Calu3 (cell line): Measurements from ENCODE around the gene TRMT2A. TPM values are rescaled to one million over a fixed set of nuclear protein-coding genes. Genes with fewer than 3 reads are reported as not detected.
"Not testable (repeated sequence)": the region's sequence is repeated elsewhere in the genome, so short reads cannot be mapped to it uniquely, and the experiment has no call there.

Experiments
- BruUV-seq: library from RNA; stranded (reverse); fragments of 400-500 nt; replicated peaks from 2 replicates; lab custom pipeline; 2021; lab: Mats Ljungman, UMichigan
- CTCF ChIA-PET: fragments of 300-600 bp; sonication (Branson Sonifier 250); formaldehyde crosslinking; loops from one replicate; lab custom pipeline; 2022; ENCODE audit warnings: antibody characterized with exemption; lab: Charles Lee
- DNase-seq: peaks from one replicate; pipeline ENCODE4 v3.0.0; 2022
- H3K27ac Mint-ChIP-seq: one replicate; pipeline ENCODE4 v1.8.0; 2022; ENCODE audit warnings: mixed read lengths; ENCODE audit not compliant: unreplicated experiment
- H3K27me3 Mint-ChIP-seq: one replicate; pipeline ENCODE4 v1.8.0; 2022; ENCODE audit warnings: mixed read lengths; ENCODE audit not compliant: unreplicated experiment
- H3K36me3 Mint-ChIP-seq: one replicate; pipeline ENCODE4 v1.8.0; 2022; ENCODE audit warnings: mild to moderate bottlenecking, moderate library complexity, mixed read lengths; ENCODE audit not compliant: insufficient read depth, unreplicated experiment
- H3K4me1 Mint-ChIP-seq: one replicate; pipeline ENCODE4 v1.8.0; 2022; ENCODE audit warnings: mild to moderate bottlenecking, low read depth, mixed read lengths; ENCODE audit not compliant: unreplicated experiment
- H3K4me3 Mint-ChIP-seq: one replicate; pipeline ENCODE4 v1.8.0; 2022; ENCODE audit warnings: mild to moderate bottlenecking, low read depth, moderate library complexity, mixed read lengths; ENCODE audit not compliant: unreplicated experiment
- H3K9me3 Mint-ChIP-seq: one replicate; pipeline ENCODE4 v1.8.0; 2022; ENCODE audit warnings: low read depth, mixed read lengths; ENCODE audit not compliant: unreplicated experiment
- CTCF ChIP-seq: fragments of 200-600 bp; IDR thresholded peaks from one replicate; pipeline ENCODE4 v1.8.0; 2022; ENCODE audit warnings: antibody characterized with exemption; ENCODE audit not compliant: unreplicated experiment
- intact Hi-C: fragments of 100-400 bp; cut with micrococcal nuclease; formaldehyde crosslinking; loops from one replicate; pipeline ENCODE4 v1.10.0; 2022; ENCODE audit not compliant: unreplicated experiment
- total RNA-seq: library from RNA; stranded (reverse); gene quantifications from 2 replicates; pipeline ENCODE4 v1.2.3, GENCODE V29; 2022

TRMT2A gene
- total RNA-seq, 1 experiment from 2014 or later, result 63.0 TPM

GRCh38 chr22:20164863-20165262, 47.8 kb upstream of the TRMT2A start:
- no peak for DNase-seq
- intact Hi-C loops, result no loop called here
- CTCF ChIA-PET, result no interaction called here
- BruUV-seq, result no TSS peak
- Mint-ChIP-seq H3K27me3 (peaks cover 58% of the 10 kb centered on the region), H3K9me3 (peaks cover 6% of the 10 kb centered on the region), H3K4me1 (no peaks in the 10 kb centered on the region), H3K4me3 (no peak overlapping the region), H3K27ac (no peak overlapping the region), H3K36me3 (no peaks in the 10 kb centered on the region)
- TF ChIP-seq CTCF, result no peak

GRCh38 chr22:20160041-20160440, 43.0 kb upstream of the TRMT2A start:
- no peaks in the 10 kb centered on the region for H3K36me3 Mint-ChIP-seq
- CTCF ChIA-PET, result no interaction called here
- no peak overlapping the region for H3K4me3 Mint-ChIP-seq
- intact Hi-C loops, result no loop called here
- peaks cover 57% of the 10 kb centered on the region for H3K27me3 Mint-ChIP-seq
- H3K9me3 Mint-ChIP-seq, result peaks cover 6% of the 10 kb centered on the region
- no peaks in the 10 kb centered on the region for H3K4me1 Mint-ChIP-seq
- BruUV-seq, result no TSS peak
- no peak for DNase-seq
- no peak for TF ChIP-seq CTCF
- H3K27ac Mint-ChIP-seq, result peak overlapping the region; percentile 39

DNA sequence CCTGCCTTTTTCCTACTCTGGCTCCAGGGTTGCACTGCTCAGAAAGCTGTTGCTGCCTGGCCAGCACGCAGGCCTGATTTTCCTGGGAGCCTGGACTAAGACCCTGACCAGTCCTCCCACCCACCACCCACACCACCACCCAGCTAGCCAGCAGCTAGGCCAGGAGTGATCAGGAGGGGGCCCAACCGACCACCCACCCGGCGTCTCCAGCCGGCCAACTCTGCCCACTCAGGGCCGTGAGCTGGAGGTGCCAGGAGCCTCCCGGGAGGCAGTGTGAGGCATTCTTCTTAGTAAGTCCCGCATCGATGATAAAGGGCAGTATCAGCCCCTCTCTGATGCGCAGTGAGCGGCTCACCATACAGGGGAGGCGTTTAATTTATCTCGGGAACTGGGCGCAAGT, 42.5 kb upstream of the TRMT2A start:
- H3K27ac Mint-ChIP-seq, DNase-seq, H3K4me3 Mint-ChIP-seq, H3K4me1 Mint-ChIP-seq, H3K9me3 Mint-ChIP-seq, BruUV-seq, H3K36me3 Mint-ChIP-seq: not testable (repeated sequence)
- intact Hi-C loops, result loop anchor here (5.0 kb wide), 1 partner anchor 78 kb away; no protein-coding TSS in a partner anchor
- H3K27me3 Mint-ChIP-seq, result peaks cover 57% of the 10 kb centered on the region
- CTCF ChIA-PET, result interaction anchor here (0.7 to 1.2 kb wide), 2 partner anchors 79 to 136 kb away, joined by 3 to 4 read pairs; no protein-coding TSS in a partner anchor

DNA sequence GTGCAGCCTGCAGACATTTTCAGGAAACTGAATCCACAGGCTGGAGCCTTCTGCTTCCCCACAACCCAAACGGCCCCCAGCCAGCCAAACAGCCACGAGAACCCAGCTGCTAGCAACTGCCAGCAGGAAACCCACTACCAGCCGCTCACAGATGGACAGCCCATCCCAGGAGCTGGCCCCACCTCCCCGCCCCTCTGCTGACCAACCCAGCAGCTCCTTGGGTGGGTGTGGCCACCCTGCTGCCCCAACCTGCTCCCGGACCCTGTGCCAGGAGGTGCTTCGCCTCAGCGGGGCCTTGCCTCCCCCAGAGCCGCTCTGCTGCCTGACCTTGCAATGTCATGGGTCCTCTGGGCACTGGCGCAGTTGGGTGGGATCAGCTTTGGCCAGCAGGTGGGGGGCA, 42.0 kb upstream of the TRMT2A start:
- intact Hi-C loops, result loop anchor here (5.0 kb wide), 1 partner anchor 78 kb away; no protein-coding TSS in a partner anchor
- peaks cover 8% of the 10 kb centered on the region for H3K36me3 Mint-ChIP-seq
- no peaks in the 10 kb centered on the region for H3K4me1 Mint-ChIP-seq
- H3K9me3 Mint-ChIP-seq, result peaks cover 2% of the 10 kb centered on the region
- CTCF ChIA-PET, result interaction anchor here (0.7 to 1.2 kb wide), 2 partner anchors 80 to 137 kb away, joined by 3 to 4 read pairs; no protein-coding TSS in a partner anchor
- H3K27me3 Mint-ChIP-seq, result peaks cover 57% of the 10 kb centered on the region
- no peak for TF ChIP-seq CTCF
- DNase-seq, result no peak
- H3K4me3 Mint-ChIP-seq, result no peak overlapping the region
- no TSS peak for BruUV-seq
- no peak overlapping the region for H3K27ac Mint-ChIP-seq

DNA sequence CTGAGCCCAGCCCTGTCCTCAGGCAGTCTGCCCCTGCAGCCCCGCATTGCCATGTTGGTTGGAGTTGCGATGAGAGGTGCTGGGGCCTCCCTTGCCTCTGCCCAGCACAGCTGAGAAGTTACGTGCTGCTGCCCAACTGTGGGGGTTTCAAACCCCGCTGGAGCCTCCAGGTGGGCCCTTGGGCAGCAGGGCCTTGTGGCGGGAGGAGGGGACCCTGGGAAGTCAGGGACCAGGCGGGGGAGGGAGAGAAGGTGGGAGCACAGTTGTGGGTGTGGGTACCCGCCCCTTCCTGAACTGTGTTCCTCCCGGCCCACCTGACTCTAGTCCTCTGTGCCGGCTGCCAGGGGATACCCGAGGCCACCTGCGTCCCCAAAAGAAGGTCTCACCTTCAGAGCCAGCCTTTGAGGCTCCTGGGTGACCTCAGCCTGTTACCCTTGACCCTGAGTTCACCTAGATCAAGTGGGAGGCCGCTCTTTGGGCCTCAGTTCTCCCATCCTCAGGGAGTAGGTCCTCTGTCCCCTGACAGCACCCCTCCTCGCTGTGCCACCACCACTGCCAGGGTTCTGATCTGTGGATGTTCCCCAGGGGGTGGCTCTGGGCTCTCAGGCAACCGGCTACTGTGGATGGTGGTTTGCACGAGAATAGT, 41.5 kb upstream of the TRMT2A start:
- Mint-ChIP-seq H3K27me3 (peaks cover 58% of the 10 kb centered on the region), H3K4me1 (no peaks in the 10 kb centered on the region), H3K9me3 (no peaks in the 10 kb centered on the region), H3K4me3 (no peak overlapping the region), H3K27ac (no peak overlapping the region), H3K36me3 (peaks cover 13% of the 10 kb centered on the region)
- no TSS peak for BruUV-seq
- DNase-seq, result no peak
- CTCF ChIA-PET, result interaction anchor here (1.2 kb wide), 1 partner anchor 80 kb away, joined by 3 read pairs; no protein-coding TSS in a partner anchor
- intact Hi-C loops, result loop anchor here (5.0 kb wide), 1 partner anchor 79 kb away; no protein-coding TSS in a partner anchor
- TF ChIP-seq CTCF, result no peak
